ENCODE data around the gene TNFRSF13B. TPM values are rescaled to one million over a fixed set of nuclear protein-coding genes. Genes with fewer than 3 reads are reported as not detected.
"Not testable (repeated sequence)": the region's sequence is repeated elsewhere in the genome, so short reads cannot be mapped to it uniquely, and the experiment has no call there.

Gene TNFRSF13B
- total RNA-seq, 1 experiment from 2014 or later: not detected

GRCh38 chr17:17018021-17018441, 46.1 kb upstream of the TNFRSF13B start:
- no TSS peak for BruUV-seq (replicated peaks)
- ChIA-PET CTCF (no interaction called here), POLR2A (no interaction called here)
- ATAC-seq (no peak), DNase-seq (ENCODE audit: low read depth, low spot score) (no peak)
- no peaks in the 10 kb centered on the region for H3K27me3 ChIP-seq (ENCODE audit: control insufficient read depth, insufficient read depth, low read length)
- no peaks in the 10 kb centered on the region for H3K9me3 ChIP-seq (ENCODE audit: control insufficient read depth, insufficient read depth, low read depth, low read length)
- 0 out of 2 replicates have a peak, but pooled peaks cover 4% of the 10 kb centered on the region for H3K4me1 ChIP-seq (ENCODE audit: control insufficient read depth, insufficient read depth, low read length)
- in situ Hi-C loops (cut with HindIII; ENCODE audit: low pct_unique_long_range_greater_than_20kb, low sequenced_read_pairs): no loop called here
- intact Hi-C loops (cut with micrococcal nuclease; ENCODE audit: unreplicated experiment): no loop called here
- H3K36me3 ChIP-seq (ENCODE audit: control insufficient read depth, insufficient read depth, low read length): no peaks in the 10 kb centered on the region
- no peak overlapping the region for H3K4me3 ChIP-seq (ENCODE audit: low read depth in 2 of 2, low read length in 2 of 2)
- TF ChIP-seq REST (IDR thresholded peaks at IDR 0.05; ENCODE audit: insufficient read depth in 1 of 2, low read depth in 2 of 2, low read length in 1 of 2): no peak
- no peak for TF ChIP-seq SIN3A (IDR thresholded peaks at IDR 0.05; ENCODE audit: borderline replicate concordance, insufficient read depth, low read depth, low read length)
- no peak for TF ChIP-seq POLR2AphosphoS5 (IDR thresholded peaks at IDR 0.05; ENCODE audit: low read depth, low read length)
- TF ChIP-seq CTCF (IDR thresholded peaks at IDR 0.05): no peak
- no peak for TF ChIP-seq TCF7L2 (IDR thresholded peaks at IDR 0.05; ENCODE audit: low read depth, low read length)
- no peak overlapping the region for H3K27ac ChIP-seq (ENCODE audit: low read length)

- TF ChIP-seq POLR2AphosphoS5 (IDR thresholded peaks at IDR 0.05; ENCODE audit: low read depth, low read length): no peak
- no peak for TF ChIP-seq REST (IDR thresholded peaks at IDR 0.05; ENCODE audit: insufficient read depth in 1 of 2, low read depth in 2 of 2, low read length in 1 of 2)
- no peak for TF ChIP-seq TCF7L2 (IDR thresholded peaks at IDR 0.05; ENCODE audit: low read depth, low read length)
- no peak for TF ChIP-seq SIN3A (IDR thresholded peaks at IDR 0.05; ENCODE audit: borderline replicate concordance, insufficient read depth, low read depth, low read length)
- TF ChIP-seq CTCF (IDR thresholded peaks at IDR 0.05): no peak
- Histone ChIP-seq H3K27ac (ENCODE audit: low read length) (no peak overlapping the region), H3K36me3 (ENCODE audit: control insufficient read depth, insufficient read depth, low read length) (no peaks in the 10 kb centered on the region), H3K9me3 (ENCODE audit: control insufficient read depth, insufficient read depth, low read depth, low read length) (no peaks in the 10 kb centered on the region), H3K4me1 (ENCODE audit: control insufficient read depth, insufficient read depth, low read length) (0 out of 2 replicates have a peak, but pooled peaks cover 4% of the 10 kb centered on the region), H3K4me3 (ENCODE audit: low read depth in 2 of 2, low read length in 2 of 2) (no peak overlapping the region), H3K27me3 (ENCODE audit: control insufficient read depth, insufficient read depth, low read length) (no peaks in the 10 kb centered on the region)
- in situ Hi-C loops (cut with HindIII; ENCODE audit: low pct_unique_long_range_greater_than_20kb, low sequenced_read_pairs): no loop called here
- DNase-seq (ENCODE audit: low read depth, low spot score) (no peak), ATAC-seq (no peak)
- BruUV-seq (replicated peaks): no TSS peak
- intact Hi-C loops (cut with micrococcal nuclease; ENCODE audit: unreplicated experiment): no loop called here
- ChIA-PET POLR2A (no interaction called here), CTCF (no interaction called here)
These were observed 45.6 kb upstream of the TNFRSF13B start for GRCh38 chr17:17017343-17018014.

- ATAC-seq; POLR2A ChIA-PET; H3K27me3 ChIP-seq (ENCODE audit: control insufficient read depth, insufficient read depth, low read length); H3K4me3 ChIP-seq (ENCODE audit: low read depth in 2 of 2, low read length in 2 of 2); H3K4me1 ChIP-seq (ENCODE audit: control insufficient read depth, insufficient read depth, low read length); in situ Hi-C loops (cut with HindIII; ENCODE audit: low pct_unique_long_range_greater_than_20kb, low sequenced_read_pairs); H3K9me3 ChIP-seq (ENCODE audit: control insufficient read depth, insufficient read depth, low read depth, low read length); CTCF ChIA-PET; H3K36me3 ChIP-seq (ENCODE audit: control insufficient read depth, insufficient read depth, low read length); DNase-seq (ENCODE audit: low read depth, low spot score); intact Hi-C loops (cut with micrococcal nuclease; ENCODE audit: unreplicated experiment); H3K27ac ChIP-seq (ENCODE audit: low read length); BruUV-seq (replicated peaks): not testable (repeated sequence)
These were observed 44.6 kb upstream of the TNFRSF13B start for GRCh38 chr17:17016199-17017197.
